GM19025 (cell line): ENCODE measurements around the gene SHC4.
"Not testable (repeated sequence)": the region's sequence is repeated elsewhere in the genome, so short reads cannot be mapped to it uniquely, and the experiment has no call there.

Experiments
- ATAC-seq: cut with Tn5 transposase; IDR thresholded peaks from one replicate; pipeline ENCODE4 v1.9.1; 2021; ENCODE audit warnings: mild to moderate bottlenecking, low read depth, moderate library complexity; ENCODE audit not compliant: unreplicated experiment

Gene SHC4

DNA sequence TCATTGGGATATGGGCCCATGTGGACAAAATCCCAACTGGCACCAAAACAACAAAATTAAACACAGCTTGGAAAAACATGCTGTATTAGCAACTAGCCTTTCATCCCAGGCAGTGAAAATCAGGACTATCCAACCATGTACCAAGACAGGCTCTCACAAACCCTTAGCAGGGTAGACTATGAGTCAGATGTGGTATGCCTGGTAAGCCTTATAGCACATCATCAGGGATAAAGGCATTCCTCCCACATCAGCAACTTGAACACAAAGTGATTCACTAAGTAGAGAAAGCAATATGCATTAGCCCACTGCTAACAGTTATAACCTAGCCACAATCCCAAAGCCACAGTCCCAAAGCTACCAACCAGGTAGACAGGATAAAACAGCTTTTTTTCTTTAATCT, 160.9 kb downstream of the SHC4 start:
- no peak for ATAC-seq

- no peak for ATAC-seq
These were observed 161.5 kb downstream of the SHC4 start for GRCh38 chr15:48802257-48802656.

DNA sequence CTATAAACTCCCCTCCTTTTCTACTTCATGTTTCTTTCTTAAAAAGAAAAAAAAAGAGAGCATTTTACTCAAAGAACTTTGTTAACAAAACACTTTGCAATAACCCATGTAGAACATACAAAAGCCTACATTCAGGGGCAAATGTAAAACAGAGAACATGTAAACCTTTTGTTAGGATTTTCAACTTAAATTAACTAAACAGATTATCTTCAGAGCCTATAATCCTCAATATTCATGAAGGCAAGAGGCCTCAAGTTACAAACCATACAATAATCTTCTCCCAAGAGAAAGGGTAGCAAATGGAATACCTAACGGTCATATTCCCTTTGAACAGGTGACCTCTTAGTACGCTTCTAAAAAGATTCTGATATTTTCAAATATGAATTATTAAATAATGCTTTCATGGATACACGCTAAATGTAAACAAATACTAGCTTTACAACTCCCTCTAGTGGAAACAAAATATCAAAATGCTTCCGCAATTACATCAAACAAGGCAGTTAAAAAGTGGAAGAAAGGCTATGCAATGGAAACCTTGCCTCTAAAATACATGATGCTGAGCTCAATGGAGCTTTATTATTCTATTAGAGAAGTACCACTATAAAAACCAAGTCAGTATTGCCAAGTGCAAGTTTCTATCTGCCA, 162.8 kb downstream of the SHC4 start:
- ATAC-seq, result no peak

GRCh38 chr15:48800245-48800644, 163.5 kb downstream of the SHC4 start:
- no peak for ATAC-seq

DNA sequence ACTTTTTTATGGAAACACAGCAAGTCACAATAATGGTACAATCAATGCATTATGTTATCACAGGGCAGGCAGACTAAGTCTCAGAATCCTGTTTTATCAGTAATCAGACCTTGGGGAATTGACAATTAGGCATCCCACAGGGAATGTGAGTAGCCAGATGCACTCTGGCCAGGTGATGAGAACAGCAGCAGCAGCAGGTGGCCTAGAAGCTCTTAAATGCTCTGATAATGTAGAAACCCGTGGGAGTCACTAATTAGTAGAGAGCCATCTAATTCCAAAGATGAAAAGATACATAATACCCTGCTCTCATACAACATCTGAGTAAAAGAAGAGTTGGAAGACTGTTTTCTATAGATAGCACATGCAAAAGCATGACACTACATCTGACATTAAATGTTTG, 165.4 kb downstream of the SHC4 start:
- no peak for ATAC-seq

- no peak for ATAC-seq
These were observed 166.8 kb downstream of the SHC4 start for GRCh38 chr15:48796930-48797329.

- ATAC-seq, result no peak
These were observed 167.2 kb downstream of the SHC4 start for GRCh38 chr15:48796521-48796920.

DNA sequence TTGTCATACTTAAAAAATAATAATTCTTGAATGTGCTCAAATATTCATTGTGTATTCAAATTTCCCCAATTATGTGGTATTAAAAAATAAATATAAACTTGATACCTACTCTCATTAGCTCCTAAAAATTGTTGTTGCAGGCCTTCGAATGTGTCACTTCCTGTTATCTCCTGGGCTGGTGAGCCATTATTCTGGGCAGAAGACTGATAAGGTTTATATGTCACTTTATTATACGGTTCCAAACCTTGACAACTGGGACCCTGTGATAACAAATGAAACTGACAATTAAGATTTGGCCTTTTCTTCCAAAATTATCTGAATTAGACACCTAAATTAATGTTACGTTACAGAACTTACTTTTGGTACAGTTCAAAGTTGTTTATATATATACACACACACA, 167.8 kb downstream of the SHC4 start:
- ATAC-seq, result no peak

GRCh38 chr15:48794697-48795134, 169.0 kb downstream of the SHC4 start:
- peak; percentile 90 for ATAC-seq

GRCh38 chr15:48792408-48792807, 171.3 kb downstream of the SHC4 start:
- ATAC-seq, result no peak

- not testable (repeated sequence) for ATAC-seq
These were observed 173.1 kb downstream of the SHC4 start for GRCh38 chr15:48790466-48791115.

- ATAC-seq, result no peak
These were observed 178.0 kb downstream of the SHC4 start for GRCh38 chr15:48785712-48786111.

DNA sequence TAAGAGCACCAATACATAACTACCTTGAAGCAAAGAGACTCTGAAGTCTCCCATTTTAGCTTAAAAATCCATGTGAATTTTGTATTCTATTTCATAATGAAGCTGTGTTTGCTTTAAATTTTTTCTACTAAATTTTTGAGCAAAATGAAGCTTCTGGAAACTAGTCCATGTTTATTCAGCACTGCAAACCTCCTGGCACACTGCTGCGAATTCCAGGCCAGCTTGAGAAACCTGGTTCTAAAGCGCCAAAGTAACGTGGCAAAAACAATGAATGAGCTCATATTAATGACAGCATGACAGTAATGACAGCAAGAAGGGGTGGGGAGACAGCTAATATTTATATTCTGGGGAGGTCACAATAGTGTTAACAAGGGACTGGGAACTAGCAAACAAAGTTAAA, 178.5 kb downstream of the SHC4 start:
- ATAC-seq, result no peak

DNA sequence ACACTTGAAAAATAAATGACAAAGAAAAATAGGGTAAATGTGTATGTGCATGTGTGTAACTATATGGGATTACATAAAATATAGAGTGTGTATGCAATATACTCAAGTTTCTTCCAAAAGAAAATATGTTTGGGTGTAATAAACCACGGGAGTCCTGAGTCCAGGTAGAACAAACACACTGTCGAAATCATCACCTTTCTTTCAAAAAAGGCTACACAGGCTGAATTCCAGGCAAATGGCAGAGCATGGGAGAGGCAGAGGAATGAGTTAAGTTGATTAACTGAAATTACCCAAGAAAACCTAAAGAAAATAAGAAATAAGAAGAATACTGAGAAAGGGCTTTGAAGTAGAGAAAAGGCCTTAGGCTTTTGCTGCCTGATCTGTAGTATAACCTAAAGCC, 179.0 kb downstream of the SHC4 start:
- ATAC-seq, result no peak

DNA sequence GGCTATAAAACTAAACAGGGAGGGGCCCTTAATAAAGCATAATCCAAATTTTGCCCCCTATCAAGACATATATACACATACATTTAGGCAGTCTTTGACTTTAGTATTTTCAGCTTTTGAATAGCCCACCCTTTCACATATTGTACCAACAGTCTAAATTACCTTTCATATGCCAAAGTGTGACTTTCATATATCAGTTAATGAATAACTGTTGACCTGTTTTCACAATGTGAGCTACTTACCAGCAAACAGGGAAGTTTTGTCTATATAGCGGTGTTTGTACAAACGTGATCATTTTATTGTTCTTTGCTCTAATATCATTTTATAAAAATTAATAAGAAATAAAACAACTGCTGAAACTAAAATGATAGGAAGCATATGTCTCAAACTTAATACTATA, 180.8 kb downstream of the SHC4 start:
- no peak for ATAC-seq

DNA sequence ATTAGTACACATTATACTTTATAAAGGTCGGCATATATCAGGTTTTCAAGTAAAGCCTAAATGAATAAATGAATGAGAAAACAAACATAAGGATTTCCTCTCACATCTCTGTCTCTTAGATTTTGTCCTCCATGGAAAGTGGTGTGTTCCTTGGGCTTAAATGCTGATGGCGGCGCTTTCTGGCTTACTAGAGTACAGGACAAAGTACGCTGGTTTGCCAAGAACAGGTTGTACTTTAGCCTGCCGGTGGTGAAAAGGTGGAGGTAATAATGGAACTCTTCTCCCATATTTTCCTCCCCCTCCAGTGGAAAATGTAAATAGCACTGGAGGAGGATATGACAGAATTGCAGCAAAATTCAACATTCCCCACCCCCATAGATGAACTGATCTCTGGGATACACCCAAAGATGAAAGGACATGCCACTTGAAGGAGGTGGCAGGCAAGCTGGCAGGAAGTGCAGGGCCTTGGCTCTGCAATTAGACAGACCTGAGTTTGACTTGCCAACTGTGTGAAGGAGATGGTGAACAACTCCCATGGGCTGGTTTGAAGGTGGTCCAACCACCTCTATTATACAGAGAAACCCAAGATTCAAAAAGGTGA, 182.1 kb downstream of the SHC4 start:
- no peak for ATAC-seq

DNA sequence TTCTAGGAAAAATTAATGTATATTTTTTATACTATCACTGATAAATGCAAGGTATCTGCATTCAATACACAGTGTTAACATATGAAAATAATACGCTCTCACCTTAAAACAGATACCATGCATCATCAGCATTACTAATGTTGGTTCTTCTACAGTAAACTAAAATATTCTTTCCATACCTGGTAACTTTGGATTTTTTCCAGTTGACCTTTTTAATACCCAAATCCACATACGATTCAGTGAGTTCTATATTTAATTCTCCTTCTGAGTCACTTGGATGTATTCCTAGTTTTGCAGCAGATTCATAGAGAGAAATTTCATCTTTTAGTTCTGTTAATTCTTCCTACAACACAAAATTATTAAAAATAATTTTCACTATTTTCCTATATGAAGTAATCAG, 182.7 kb downstream of the SHC4 start:
- ATAC-seq, result no peak

- ATAC-seq, result no peak
These were observed 185.4 kb downstream of the SHC4 start for GRCh38 chr15:48778331-48778730.

- no peak for ATAC-seq
These were observed 185.9 kb downstream of the SHC4 start for GRCh38 chr15:48777645-48778330.

GRCh38 chr15:48775546-48775945, 188.2 kb downstream of the SHC4 start:
- ATAC-seq, result no peak

DNA sequence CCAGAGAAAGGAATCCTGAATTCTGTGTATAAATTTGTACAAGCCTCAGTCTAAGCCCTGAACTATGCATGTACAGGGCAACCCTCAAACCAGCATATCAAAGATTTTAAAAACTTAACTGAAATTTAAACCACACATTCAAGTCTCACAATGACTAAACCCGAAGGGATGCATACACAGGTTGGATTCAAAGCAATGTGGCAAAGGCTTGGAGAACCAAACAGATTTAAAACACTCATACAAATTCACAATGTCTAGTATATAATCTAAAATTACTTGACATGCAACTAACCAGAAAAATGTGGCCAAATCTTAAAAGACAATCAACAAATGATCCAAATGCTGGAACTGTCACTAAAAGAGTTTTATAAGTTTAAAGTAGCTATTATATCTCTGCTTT, 189.2 kb downstream of the SHC4 start:
- no peak for ATAC-seq
